PC-9 (cell line): ENCODE data around the gene MICOS13.

ENCODE experiments used
- CTCF ChIP-seq: fragments of 200-600 bp; sonication (generic); conservative IDR thresholded peaks from 2 replicates; pipeline ENCODE4 v1.6.1; 2017; ENCODE audit warnings: mixed run types, antibody characterized with exemption, mild to moderate bottlenecking, moderate library complexity
- EZH2 ChIP-seq: fragments of 200-600 bp; sonication (generic); IDR thresholded peaks from 2 replicates; pipeline ENCODE4 v1.8.0; 2017; ENCODE audit warnings: antibody characterized with exemption, low read depth

- TF ChIP-seq CTCF (no peak), EZH2 (no peak)
These were observed 1.2 kb upstream of the MICOS13 start for GRCh38 chr19:5681391-5682106.
